OCI-LY1 (cell line): ENCODE data around the gene BRCA1.

Source experiments
- H2AFZ ChIP-seq: fragments of 200-600 bp; sonication (generic), shearing (Covaris generic); 2 replicates; pipeline ENCODE4 v1.6.0; 2014; ENCODE audit warnings: antibody characterized with exemption, mild to moderate bottlenecking, low read length
- H3F3A ChIP-seq: fragments of 200-600 bp; sonication (generic), shearing (Covaris generic); 2 replicates; pipeline ENCODE4 v1.6.0; 2014; ENCODE audit warnings: mild to moderate bottlenecking, antibody characterized with exemption, low read length, moderate library complexity; ENCODE audit not compliant: insufficient read depth
- H3K27ac ChIP-seq: fragments of 200-600 bp; sonication (generic); 2 replicates; pipeline ENCODE4 v1.5.1; 2014; ENCODE audit warnings: low read length, mixed run types, mild to moderate bottlenecking, low read depth; ENCODE audit not compliant: poor library complexity, severe bottlenecking
- H3K27me3 ChIP-seq: fragments of 200-600 bp; sonication (generic); 2 replicates; pipeline ENCODE4 v1.6.0; 2014; ENCODE audit warnings: antibody characterized with exemption, mild to moderate bottlenecking, low read length, moderate library complexity; ENCODE audit not compliant: insufficient read depth
- H3K36me3 ChIP-seq: fragments of 200-600 bp; sonication (generic); 2 replicates; pipeline ENCODE4 v1.6.1; 2014; ENCODE audit warnings: mild to moderate bottlenecking, antibody characterized with exemption, low read length, moderate library complexity, mixed read lengths; ENCODE audit not compliant: insufficient read depth
- H3K4me1 ChIP-seq: fragments of 200-600 bp; sonication (generic); 2 replicates; pipeline ENCODE4 v1.5.1; 2014; ENCODE audit warnings: mild to moderate bottlenecking, low read length, moderate library complexity; ENCODE audit not compliant: insufficient read depth, severe bottlenecking
- H3K4me2 ChIP-seq: fragments of 200-600 bp; sonication (generic), shearing (Covaris generic); 2 replicates; pipeline ENCODE4 v1.6.1; 2014; ENCODE audit warnings: low read length
- H3K4me3 ChIP-seq: fragments of 200-600 bp; sonication (generic); 2 replicates; pipeline ENCODE4 v1.5.1; 2014; ENCODE audit warnings: low read length, low read depth, mild to moderate bottlenecking, mixed read lengths; ENCODE audit not compliant: poor library complexity, severe bottlenecking
- H3K79me2 ChIP-seq: fragments of 200-600 bp; shearing (Covaris generic); 2 replicates; pipeline ENCODE4 v1.6.1; 2016; ENCODE audit warnings: mixed run types, low read length, mixed read lengths; ENCODE audit not compliant: insufficient read depth
- H3K9ac ChIP-seq: fragments of 200-600 bp; sonication (generic), shearing (Covaris generic); 2 replicates; pipeline ENCODE4 v1.6.1; 2014; ENCODE audit warnings: mild to moderate bottlenecking, low read length, mixed read lengths
- H3K9me2 ChIP-seq: fragments of 200-600 bp; sonication (generic), shearing (Covaris generic); 2 replicates; pipeline ENCODE4 v1.6.1; 2014; ENCODE audit warnings: low read depth, mild to moderate bottlenecking, low read length, mixed read lengths
- H3K9me3 ChIP-seq: fragments of 200-600 bp; shearing (Covaris generic); 2 replicates; pipeline ENCODE4 v1.6.1; 2014; ENCODE audit warnings: low read length, mixed read lengths
- H4K20me1 ChIP-seq: fragments of 200-600 bp; sonication (generic), shearing (Covaris generic); 2 replicates; pipeline ENCODE4 v1.6.0; 2016; ENCODE audit warnings: mild to moderate bottlenecking, low read length; ENCODE audit not compliant: insufficient read depth
- EZH2 ChIP-seq: fragments of 200-600 bp; sonication (generic), shearing (Covaris generic); IDR thresholded peaks from 2 replicates; pipeline ENCODE4 v1.8.0; 2017; ENCODE audit warnings: borderline replicate concordance, mixed run types, mild to moderate bottlenecking, antibody characterized with exemption, low read length, moderate library complexity, mixed read lengths
- TF ChIP-seq, protein P1 (sequence below): fragments of 200-600 bp; sonication (generic), shearing (Covaris generic); IDR thresholded peaks from 2 replicates; pipeline ENCODE4 v1.5.1; 2017; ENCODE audit warnings: mild to moderate bottlenecking, antibody characterized with exemption, low read length, moderate library complexity, mixed read lengths

BRCA1 gene

DNA sequence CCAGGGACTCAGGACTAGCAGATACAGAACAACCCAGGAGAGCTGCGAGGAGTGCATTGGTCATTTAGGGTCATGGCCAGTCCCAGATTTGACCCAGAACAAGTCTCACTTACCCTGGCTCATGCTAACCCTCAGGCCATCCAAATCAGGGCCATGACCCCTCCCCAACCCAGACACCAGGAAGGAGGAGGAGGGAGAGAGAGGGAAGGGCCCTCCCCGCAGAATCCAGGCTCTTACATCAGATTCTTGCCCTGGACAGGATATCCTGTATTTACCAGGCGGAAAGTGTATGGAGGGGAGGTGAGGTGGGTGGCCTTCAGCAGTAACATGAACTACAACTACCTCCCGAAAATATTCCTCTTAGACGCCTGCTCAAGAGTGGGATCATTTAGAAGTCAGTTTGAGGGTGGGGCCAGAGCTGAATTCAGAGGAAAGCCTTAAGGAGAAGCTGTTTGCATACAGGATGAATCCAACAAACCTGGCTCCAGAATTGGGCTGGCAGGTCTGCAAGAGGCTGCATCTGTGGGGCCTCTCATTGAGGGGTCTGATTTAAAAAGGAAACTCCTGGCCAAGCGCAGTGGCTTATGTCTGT is 105.0 kb downstream of the BRCA1 start:
- Histone ChIP-seq H3K4me2 (no peak overlapping the region), H3K9me2 (no peaks in the 10 kb centered on the region), H3K4me3 (no peak overlapping the region), H3K79me2 (no peaks in the 10 kb centered on the region), H3K27me3 (no peaks in the 10 kb centered on the region), H3K4me1 (peaks cover 24% of the 10 kb centered on the region), H2AFZ (no peak overlapping the region), H3K36me3 (peaks cover 7% of the 10 kb centered on the region; the same call in 1 of the 2 replicates), H3F3A (no peaks in the 10 kb centered on the region), H4K20me1 (no peaks in the 10 kb centered on the region), H3K27ac (no peak overlapping the region), H3K9ac (no peak overlapping the region), H3K9me3 (no peaks in the 10 kb centered on the region)
- TF ChIP-seq, protein P1, sequence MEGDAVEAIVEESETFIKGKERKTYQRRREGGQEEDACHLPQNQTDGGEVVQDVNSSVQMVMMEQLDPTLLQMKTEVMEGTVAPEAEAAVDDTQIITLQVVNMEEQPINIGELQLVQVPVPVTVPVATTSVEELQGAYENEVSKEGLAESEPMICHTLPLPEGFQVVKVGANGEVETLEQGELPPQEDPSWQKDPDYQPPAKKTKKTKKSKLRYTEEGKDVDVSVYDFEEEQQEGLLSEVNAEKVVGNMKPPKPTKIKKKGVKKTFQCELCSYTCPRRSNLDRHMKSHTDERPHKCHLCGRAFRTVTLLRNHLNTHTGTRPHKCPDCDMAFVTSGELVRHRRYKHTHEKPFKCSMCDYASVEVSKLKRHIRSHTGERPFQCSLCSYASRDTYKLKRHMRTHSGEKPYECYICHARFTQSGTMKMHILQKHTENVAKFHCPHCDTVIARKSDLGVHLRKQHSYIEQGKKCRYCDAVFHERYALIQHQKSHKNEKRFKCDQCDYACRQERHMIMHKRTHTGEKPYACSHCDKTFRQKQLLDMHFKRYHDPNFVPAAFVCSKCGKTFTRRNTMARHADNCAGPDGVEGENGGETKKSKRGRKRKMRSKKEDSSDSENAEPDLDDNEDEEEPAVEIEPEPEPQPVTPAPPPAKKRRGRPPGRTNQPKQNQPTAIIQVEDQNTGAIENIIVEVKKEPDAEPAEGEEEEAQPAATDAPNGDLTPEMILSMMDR, result no peak
- TF ChIP-seq EZH2, result no peak

- Histone ChIP-seq H3K27me3 (no peaks in the 10 kb centered on the region), H3F3A (no peaks in the 10 kb centered on the region), H3K9me2 (no peaks in the 10 kb centered on the region), H4K20me1 (no peaks in the 10 kb centered on the region), H2AFZ (no peak overlapping the region), H3K4me3 (no peak overlapping the region), H3K27ac (no peak overlapping the region), H3K9me3 (no peaks in the 10 kb centered on the region), H3K4me1 (peaks cover 19% of the 10 kb centered on the region), H3K9ac (no peak overlapping the region), H3K79me2 (no peaks in the 10 kb centered on the region), H3K36me3 (peaks cover 7% of the 10 kb centered on the region; the same call in 1 of the 2 replicates), H3K4me2 (no peak overlapping the region)
- TF ChIP-seq EZH2, result no peak
These were observed 105.7 kb downstream of the BRCA1 start for GRCh38 chr17:43019418-43019817.

DNA sequence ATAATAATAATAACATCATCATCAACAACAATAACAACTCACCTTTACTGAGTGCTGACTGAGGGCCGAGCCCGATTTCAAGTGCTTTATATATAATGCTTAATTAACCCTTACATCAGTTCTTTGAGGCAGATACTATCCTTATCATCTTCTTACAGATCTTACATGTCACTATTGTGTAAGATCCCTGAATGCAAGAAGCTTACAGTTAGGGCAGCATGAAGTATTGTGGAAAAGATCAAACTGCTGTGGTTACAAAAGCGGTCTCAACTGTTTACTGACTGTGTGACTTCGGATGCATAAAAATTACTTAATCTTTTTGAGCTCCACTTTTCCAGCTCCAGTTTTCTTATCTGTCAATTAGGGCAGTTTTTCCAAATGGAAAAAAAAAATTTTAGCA is 106.2 kb downstream of the BRCA1 start:
- Histone ChIP-seq H3K27me3 (no peaks in the 10 kb centered on the region), H3K9me3 (no peaks in the 10 kb centered on the region), H3K4me2 (no peak overlapping the region), H2AFZ (no peak overlapping the region), H3K4me3 (no peak overlapping the region), H3K4me1 (peaks cover 16% of the 10 kb centered on the region), H3K27ac (no peak overlapping the region), H3F3A (no peaks in the 10 kb centered on the region), H3K36me3 (peaks cover 7% of the 10 kb centered on the region; the same call in 1 of the 2 replicates), H4K20me1 (no peaks in the 10 kb centered on the region), H3K79me2 (no peaks in the 10 kb centered on the region), H3K9me2 (no peaks in the 10 kb centered on the region), H3K9ac (no peak overlapping the region)
- TF ChIP-seq, protein P1, result no peak
- TF ChIP-seq EZH2, result no peak
